ENCODE measurements around the gene ANKRD29. TPM values are rescaled to one million over a fixed set of nuclear protein-coding genes. Genes with fewer than 3 reads are reported as not detected.

Gene ANKRD29
- total and polyA plus RNA-seq, 7 donors: 0.57 to 2.1 (median 1.1) TPM

DNA sequence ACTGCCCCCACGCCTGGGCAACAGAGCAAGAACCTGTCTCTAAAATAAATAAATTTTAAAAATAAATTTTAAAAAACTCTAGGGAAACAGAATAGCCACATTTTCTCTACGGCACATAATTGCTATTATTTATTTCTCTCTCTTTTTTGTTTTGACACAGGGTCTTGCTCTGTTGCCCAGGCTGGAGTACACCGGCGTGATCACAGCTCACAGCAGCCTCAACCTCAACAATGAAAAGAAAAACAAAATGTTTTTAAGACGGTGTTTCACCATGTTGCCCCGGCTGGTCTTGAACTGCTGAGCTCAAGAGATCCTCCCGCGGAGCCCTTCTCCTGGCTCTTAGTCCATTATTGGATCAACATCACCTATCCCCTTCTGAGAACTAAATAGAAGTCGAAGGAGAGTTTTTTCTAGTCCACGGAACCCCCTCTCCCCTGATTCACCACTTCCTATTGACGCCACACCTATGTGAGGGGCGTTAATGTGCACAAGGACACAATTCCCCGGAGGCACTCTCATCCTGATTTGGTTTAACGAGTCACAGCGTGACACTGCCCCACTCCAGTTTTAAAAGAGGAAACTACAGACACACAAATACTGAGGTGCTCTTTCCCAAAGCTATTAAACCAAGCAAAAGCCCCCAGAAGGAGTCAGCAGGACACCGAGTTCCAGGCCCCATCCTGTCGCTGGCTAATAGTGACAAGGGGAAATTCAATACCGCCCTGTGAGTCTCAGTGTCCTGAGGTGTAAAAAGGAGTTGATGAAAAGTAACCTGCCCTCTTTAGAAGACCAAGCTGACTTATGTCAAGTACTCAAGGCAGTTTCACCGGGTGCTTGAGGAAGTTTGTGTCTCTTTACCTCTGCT, 77.5 kb downstream of the ANKRD29 start:
- ATAC-seq (peak; percentile 31 to 61 (median 42)), DNase-seq (no peak)
- H3K4me3 ChIP-seq: peak overlapping the region; percentile 97
- TF ChIP-seq, protein P1, sequence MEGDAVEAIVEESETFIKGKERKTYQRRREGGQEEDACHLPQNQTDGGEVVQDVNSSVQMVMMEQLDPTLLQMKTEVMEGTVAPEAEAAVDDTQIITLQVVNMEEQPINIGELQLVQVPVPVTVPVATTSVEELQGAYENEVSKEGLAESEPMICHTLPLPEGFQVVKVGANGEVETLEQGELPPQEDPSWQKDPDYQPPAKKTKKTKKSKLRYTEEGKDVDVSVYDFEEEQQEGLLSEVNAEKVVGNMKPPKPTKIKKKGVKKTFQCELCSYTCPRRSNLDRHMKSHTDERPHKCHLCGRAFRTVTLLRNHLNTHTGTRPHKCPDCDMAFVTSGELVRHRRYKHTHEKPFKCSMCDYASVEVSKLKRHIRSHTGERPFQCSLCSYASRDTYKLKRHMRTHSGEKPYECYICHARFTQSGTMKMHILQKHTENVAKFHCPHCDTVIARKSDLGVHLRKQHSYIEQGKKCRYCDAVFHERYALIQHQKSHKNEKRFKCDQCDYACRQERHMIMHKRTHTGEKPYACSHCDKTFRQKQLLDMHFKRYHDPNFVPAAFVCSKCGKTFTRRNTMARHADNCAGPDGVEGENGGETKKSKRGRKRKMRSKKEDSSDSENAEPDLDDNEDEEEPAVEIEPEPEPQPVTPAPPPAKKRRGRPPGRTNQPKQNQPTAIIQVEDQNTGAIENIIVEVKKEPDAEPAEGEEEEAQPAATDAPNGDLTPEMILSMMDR (IDR thresholded peaks at IDR 0.05): no peak
- H3K36me3 ChIP-seq (ENCODE audit: insufficient read depth in 1 of 2, low read depth in 1 of 2): no peaks in the 10 kb centered on the region
- intact Hi-C loops (cut with DNase I): loop anchor here in 1 of 2 donors (5.0 kb wide), 1 partner anchor 68 kb away; no protein-coding TSS in a partner anchor
- H3K27ac ChIP-seq: peak overlapping the region; percentile 100
- H3K4me1 ChIP-seq: peaks cover 31% of the 10 kb centered on the region
- 37 to 42% (median 41%) methylated on average over 19 of the region's 19 CpGs for WGBS, 3 donors
- no peaks in the 10 kb centered on the region for H3K9me3 ChIP-seq
- no peaks in the 10 kb centered on the region for H3K27me3 ChIP-seq (ENCODE audit: insufficient read depth in 3 of 3, low read length in 2 of 3)

DNA sequence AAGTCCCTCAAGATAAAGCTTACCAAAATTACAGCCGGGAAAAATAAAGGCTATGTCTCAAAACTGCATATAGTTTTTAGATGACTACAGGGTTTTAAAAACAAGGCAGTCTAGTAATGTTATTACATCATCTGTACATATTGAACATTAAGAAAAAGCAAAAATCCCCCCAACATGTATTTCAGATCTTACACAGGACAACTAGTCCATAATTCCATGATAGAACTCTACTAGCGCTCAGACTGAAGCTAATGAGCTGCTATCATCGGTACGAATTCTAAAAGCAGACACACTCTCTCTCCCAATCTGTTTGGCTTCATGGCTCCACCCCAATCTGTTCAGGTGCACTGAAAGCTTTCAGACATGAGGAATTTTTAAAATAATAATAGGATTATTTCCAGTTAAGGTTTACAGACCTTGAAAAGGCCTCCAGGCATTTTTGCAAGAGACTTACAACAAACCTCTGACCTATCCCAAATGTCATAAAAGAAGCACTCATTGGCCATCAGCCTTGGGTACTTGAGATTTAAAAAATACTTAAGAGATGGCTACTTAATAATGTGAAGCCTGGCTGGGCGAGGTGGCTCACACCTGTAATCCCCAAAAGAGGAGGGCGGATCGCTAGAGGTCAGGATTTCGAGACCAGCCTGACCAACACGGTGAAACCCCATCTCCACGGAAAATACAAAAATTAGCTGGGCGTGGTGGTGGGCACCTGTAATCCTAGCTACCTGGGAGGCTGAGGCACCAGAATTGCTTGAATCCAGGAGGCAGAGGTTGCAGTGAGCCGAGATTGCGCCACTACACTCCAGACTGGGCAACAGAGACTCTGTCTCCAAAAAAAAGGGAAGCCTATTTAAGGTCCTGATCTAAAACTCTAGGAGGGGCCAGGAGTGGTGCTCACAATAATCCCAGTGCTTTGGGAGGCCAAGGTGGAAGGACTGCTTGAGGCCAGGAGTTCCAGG, 78.4 kb downstream of the ANKRD29 start:
- no peaks in the 10 kb centered on the region for H3K36me3 ChIP-seq (ENCODE audit: insufficient read depth in 1 of 2, low read depth in 1 of 2)
- 93 to 95% (median 94%) methylated on average over 13 of the region's 13 CpGs for WGBS, 3 donors
- DNase-seq (no peak), ATAC-seq (no peak)
- H3K27ac ChIP-seq: peak overlapping the region; percentile 100
- intact Hi-C loops (cut with DNase I): loop anchor here in 1 of 2 donors (5.0 kb wide), 1 partner anchor 132 kb away; the partner anchor contains the start of gene RIOK3
- peaks cover 31% of the 10 kb centered on the region for H3K4me1 ChIP-seq
- H3K4me3 ChIP-seq: peak overlapping the region; percentile 97
- H3K27me3 ChIP-seq (ENCODE audit: insufficient read depth in 3 of 3, low read length in 2 of 3): no peaks in the 10 kb centered on the region
- no peaks in the 10 kb centered on the region for H3K9me3 ChIP-seq
- TF ChIP-seq, protein P1 (IDR thresholded peaks at IDR 0.05): no peak

DNA sequence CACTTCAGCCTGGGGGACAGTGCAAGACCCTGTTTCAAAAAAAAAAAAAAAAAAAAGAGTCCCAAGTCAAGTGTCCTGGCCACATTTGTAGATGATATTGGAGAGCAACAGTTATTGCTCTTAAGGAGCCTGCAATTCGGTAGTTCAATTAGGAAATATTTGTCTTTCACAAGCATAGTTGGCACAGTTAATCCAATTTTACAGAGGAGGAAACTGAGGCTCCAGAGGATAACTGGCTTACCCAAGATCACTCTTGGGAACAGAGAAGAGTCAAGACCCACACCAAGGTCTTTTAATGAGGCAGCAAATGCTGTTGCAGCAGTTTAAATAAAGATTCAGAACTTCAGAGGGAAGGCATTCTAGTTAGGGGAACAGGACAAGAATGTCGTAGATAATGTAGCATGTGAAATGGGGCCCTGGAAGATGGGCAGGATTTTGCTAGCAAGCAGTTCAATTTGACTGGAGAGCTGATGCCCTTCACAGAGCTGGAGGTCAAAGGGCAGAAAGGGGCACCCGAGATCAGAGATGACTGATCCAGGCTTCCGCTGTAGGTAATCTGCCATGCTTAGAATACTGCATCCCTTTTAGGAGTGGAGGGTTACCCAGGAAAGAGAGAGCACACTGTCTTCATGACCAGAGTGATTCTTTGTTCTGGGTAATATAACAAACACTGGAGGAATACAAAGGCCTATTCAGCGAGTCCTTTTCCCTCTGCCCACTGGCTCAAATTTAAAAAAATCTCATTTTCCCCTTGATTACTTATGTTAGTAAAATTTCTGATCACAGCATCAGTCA, 79.4 kb downstream of the ANKRD29 start:
- Histone ChIP-seq H3K9me3 (no peaks in the 10 kb centered on the region), H3K4me1 (peaks cover 31% of the 10 kb centered on the region), H3K27me3 (ENCODE audit: insufficient read depth in 3 of 3, low read length in 2 of 3) (no peaks in the 10 kb centered on the region), H3K4me3 (no peak overlapping the region), H3K36me3 (ENCODE audit: insufficient read depth in 1 of 2, low read depth in 1 of 2) (no peaks in the 10 kb centered on the region), H3K27ac (no peak overlapping the region)
- TF ChIP-seq, protein P1 (IDR thresholded peaks at IDR 0.05): no peak
- DNase-seq (no peak), ATAC-seq (no peak)
- intact Hi-C loops (cut with DNase I): loop anchor here in 1 of 2 donors (5.0 kb wide), 1 partner anchor 131 kb away; the partner anchor contains the start of gene RIOK3
- 74 to 82% (median 81%) methylated on average over 5 of the region's 5 CpGs for WGBS, 3 donors

DNA sequence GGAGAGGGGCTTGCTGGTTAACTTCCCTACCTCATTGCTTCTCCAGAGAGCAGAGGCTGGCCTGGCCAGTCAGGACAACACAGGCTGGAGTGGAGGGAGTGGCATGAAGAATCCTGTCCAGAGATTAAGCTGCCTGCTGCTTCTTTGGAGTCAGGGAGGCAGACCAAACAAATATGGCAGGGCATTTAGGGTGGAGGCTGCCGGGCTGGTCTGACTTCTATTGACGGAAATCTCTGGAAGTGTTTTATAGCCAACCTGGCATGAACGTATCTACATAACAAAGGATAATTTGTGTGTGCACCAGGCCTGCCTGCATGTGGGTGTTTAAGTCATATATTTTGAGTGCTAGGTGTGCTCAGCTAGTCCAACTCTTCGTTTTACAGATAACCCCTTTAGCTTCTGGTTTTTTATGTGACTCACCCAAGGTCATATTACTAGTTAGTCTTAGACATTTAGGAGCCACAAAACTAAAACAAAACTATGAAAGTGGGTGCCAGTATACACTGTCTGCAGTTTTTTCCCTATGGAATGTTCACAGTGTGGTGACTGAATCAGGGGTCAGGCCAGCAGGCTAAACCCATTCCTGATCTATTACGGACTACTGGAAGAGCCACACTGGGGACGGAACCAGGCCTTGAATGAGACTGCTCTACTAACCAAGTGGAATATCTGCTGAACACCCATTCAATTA, 81.9 kb downstream of the ANKRD29 start:
- Histone ChIP-seq H3K27me3 (ENCODE audit: insufficient read depth in 3 of 3, low read length in 2 of 3) (no peaks in the 10 kb centered on the region), H3K9me3 (no peaks in the 10 kb centered on the region), H3K4me1 (peaks cover 26% of the 10 kb centered on the region), H3K36me3 (ENCODE audit: insufficient read depth in 1 of 2, low read depth in 1 of 2) (peaks cover 0 to 6% of the 10 kb centered on the region in 2 donors), H3K4me3 (no peak overlapping the region), H3K27ac (no peak overlapping the region)
- DNase-seq (no peak), ATAC-seq (no peak)
- 92 to 95% (median 94%) methylated on average over 6 of the region's 6 CpGs for WGBS, 3 donors
- intact Hi-C loops (cut with DNase I): loop anchor here in 1 of 2 donors (5.0 kb wide), 1 partner anchor 129 kb away; the partner anchor contains the start of gene RIOK3
- TF ChIP-seq, protein P1 (IDR thresholded peaks at IDR 0.05): no peak

Data from psoas muscle (tissue), 8 donors.